ENCODE measurements around the gene DNASE1L3. TPM values are rescaled to one million over a fixed set of nuclear protein-coding genes. Genes with fewer than 3 reads are reported as not detected.

The DNASE1L3 gene
- total and polyA plus RNA-seq, 2 of the 13 experiments (the other 11 are each of a cell fraction or from before 2014, with no cell fraction given): 0.86 to 1.7 TPM

DNA sequence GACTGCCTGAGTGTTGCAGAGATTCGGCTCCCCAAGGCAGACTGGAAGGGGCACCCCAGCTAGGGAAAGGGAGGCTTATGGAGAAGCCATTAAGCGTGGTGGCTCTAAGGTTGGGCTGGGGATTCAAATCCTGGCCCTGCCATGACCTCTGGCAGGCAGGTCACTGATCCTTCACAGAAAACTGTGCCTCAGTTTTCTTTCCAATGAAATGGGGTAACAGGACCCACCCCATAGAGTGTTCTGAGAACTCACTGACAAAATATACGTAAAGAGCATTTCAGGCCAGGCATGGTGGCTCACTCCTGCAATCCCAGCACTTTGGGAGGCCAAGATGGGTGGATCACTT is 34.6 kb downstream of the DNASE1L3 start (continued):
- no peak for TF ChIP-seq IKZF4 (CRISPR knock-in tag; IDR thresholded peaks at IDR 0.05; ENCODE audit: borderline replicate concordance, low read depth, not compliant biosample characterization)
- TF ChIP-seq SATB2 (CRISPR knock-in tag; IDR thresholded peaks at IDR 0.05): no peak
- TF ChIP-seq ZNF296 (CRISPR knock-in tag; conservative IDR thresholded peaks at IDR 0.05): no peak
- TF ChIP-seq HDAC6 (IDR thresholded peaks at IDR 0.05; ENCODE audit: low read depth, low read length): no peak
- 0 out of 2 replicates have a peak, but pooled peaks have one; percentile 41 for TF ChIP-seq POLR2AphosphoS5 (IDR thresholded peaks at IDR 0.05; ENCODE audit: low read depth, low read length)
- no peak for TF ChIP-seq SMYD3 (CRISPR knock-in tag; IDR thresholded peaks at IDR 0.05)
- TF ChIP-seq ZNF766 (CRISPR knock-in tag; IDR thresholded peaks at IDR 0.05; ENCODE audit: borderline replicate concordance): no peak
- TF ChIP-seq MED13 (CRISPR knock-in tag; IDR thresholded peaks at IDR 0.05): no peak
- TF ChIP-seq, protein P1, sequence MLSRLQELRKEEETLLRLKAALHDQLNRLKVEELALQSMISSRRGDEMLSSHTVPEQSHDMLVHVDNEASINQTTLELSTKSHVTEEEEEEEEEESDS (CRISPR knock-in tag; IDR thresholded peaks at IDR 0.05; ENCODE audit: borderline replicate concordance): no peak
- TF ChIP-seq KDM2A (CRISPR knock-in tag; IDR thresholded peaks at IDR 0.05; ENCODE audit: borderline replicate concordance, low read depth): no peak
- peak; percentile 3; the same call in 1 of the 2 replicates for TF ChIP-seq ZMAT3 (CRISPR knock-in tag; conservative IDR thresholded peaks at IDR 0.05)
- TF ChIP-seq MBD4 (IDR thresholded peaks at IDR 0.05; ENCODE audit: borderline replicate concordance, low read length): 0 out of 2 replicates have a peak, but pooled peaks have one; percentile 6
- TF ChIP-seq DNMT3B (CRISPR knock-in tag; conservative IDR thresholded peaks at IDR 0.05): no peak
- TF ChIP-seq GLI4 (CRISPR knock-in tag; IDR thresholded peaks at IDR 0.05; ENCODE audit: borderline replicate concordance): no peak
- TF ChIP-seq, protein P2, sequence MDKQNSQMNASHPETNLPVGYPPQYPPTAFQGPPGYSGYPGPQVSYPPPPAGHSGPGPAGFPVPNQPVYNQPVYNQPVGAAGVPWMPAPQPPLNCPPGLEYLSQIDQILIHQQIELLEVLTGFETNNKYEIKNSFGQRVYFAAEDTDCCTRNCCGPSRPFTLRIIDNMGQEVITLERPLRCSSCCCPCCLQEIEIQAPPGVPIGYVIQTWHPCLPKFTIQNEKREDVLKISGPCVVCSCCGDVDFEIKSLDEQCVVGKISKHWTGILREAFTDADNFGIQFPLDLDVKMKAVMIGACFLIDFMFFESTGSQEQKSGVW (CRISPR knock-in tag; IDR thresholded peaks at IDR 0.05; ENCODE audit: borderline replicate concordance): no peak
- peak; percentile 67 for TF ChIP-seq ZMYM2 (CRISPR knock-in tag; IDR thresholded peaks at IDR 0.05)
- TF ChIP-seq, protein P3, sequence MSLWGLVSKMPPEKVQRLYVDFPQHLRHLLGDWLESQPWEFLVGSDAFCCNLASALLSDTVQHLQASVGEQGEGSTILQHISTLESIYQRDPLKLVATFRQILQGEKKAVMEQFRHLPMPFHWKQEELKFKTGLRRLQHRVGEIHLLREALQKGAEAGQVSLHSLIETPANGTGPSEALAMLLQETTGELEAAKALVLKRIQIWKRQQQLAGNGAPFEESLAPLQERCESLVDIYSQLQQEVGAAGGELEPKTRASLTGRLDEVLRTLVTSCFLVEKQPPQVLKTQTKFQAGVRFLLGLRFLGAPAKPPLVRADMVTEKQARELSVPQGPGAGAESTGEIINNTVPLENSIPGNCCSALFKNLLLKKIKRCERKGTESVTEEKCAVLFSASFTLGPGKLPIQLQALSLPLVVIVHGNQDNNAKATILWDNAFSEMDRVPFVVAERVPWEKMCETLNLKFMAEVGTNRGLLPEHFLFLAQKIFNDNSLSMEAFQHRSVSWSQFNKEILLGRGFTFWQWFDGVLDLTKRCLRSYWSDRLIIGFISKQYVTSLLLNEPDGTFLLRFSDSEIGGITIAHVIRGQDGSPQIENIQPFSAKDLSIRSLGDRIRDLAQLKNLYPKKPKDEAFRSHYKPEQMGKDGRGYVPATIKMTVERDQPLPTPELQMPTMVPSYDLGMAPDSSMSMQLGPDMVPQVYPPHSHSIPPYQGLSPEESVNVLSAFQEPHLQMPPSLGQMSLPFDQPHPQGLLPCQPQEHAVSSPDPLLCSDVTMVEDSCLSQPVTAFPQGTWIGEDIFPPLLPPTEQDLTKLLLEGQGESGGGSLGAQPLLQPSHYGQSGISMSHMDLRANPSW (CRISPR knock-in tag; IDR thresholded peaks at IDR 0.05; ENCODE audit: borderline replicate concordance): no peak
- no peak for TF ChIP-seq ZFYVE20 (CRISPR knock-in tag; IDR thresholded peaks at IDR 0.05; ENCODE audit: borderline replicate concordance, low read depth)
- peak; percentile 97 for TF ChIP-seq CHD4 (IDR thresholded peaks at IDR 0.05; ENCODE audit: borderline replicate concordance, low read length)
- no peak for TF ChIP-seq ZNF256 (CRISPR knock-in tag; conservative IDR thresholded peaks at IDR 0.05)
- TF ChIP-seq YY1 (IDR thresholded peaks at IDR 0.05; ENCODE audit: insufficient read depth, insufficient replicate concordance, low read depth, low read length): no peak
- TF ChIP-seq, protein P4, sequence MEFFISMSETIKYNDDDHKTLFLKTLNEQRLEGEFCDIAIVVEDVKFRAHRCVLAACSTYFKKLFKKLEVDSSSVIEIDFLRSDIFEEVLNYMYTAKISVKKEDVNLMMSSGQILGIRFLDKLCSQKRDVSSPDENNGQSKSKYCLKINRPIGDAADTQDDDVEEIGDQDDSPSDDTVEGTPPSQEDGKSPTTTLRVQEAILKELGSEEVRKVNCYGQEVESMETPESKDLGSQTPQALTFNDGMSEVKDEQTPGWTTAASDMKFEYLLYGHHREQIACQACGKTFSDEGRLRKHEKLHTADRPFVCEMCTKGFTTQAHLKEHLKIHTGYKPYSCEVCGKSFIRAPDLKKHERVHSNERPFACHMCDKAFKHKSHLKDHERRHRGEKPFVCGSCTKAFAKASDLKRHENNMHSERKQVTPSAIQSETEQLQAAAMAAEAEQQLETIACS (CRISPR knock-in tag; IDR thresholded peaks at IDR 0.05): no peak
- 0 out of 2 replicates have a peak, but pooled peaks have one; percentile 30 for TF ChIP-seq CAMTA2 (CRISPR knock-in tag; IDR thresholded peaks at IDR 0.05; ENCODE audit: borderline replicate concordance)
- no peak for TF ChIP-seq HNRNPH1 (optimal IDR thresholded peaks at IDR 0.05; ENCODE audit: low read depth, low read length)
- no peak for TF ChIP-seq TGIF2 (CRISPR knock-in tag; IDR thresholded peaks at IDR 0.05)
- no peak for TF ChIP-seq ZNF780A (CRISPR knock-in tag; IDR thresholded peaks at IDR 0.05)
